OCI-LY3 (cell line): ENCODE data around the gene FARP1.

ENCODE experiments used
- H2AFZ ChIP-seq: fragments of 200-600, 300-600 bp; shearing (Covaris generic); 2 replicates; pipeline ENCODE4 v1.6.0; 2014; ENCODE audit warnings: antibody characterized with exemption, low read depth, low read length
- H3K27ac ChIP-seq: fragments of 200-600, 300-600 bp; sonication (generic); 2 replicates; pipeline ENCODE4 v1.5.1; 2014; ENCODE audit warnings: mild to moderate bottlenecking, low read length, moderate library complexity, mixed read lengths
- H3K27me3 ChIP-seq: fragments of 200-600, 300-600 bp; sonication (generic); 2 replicates; pipeline ENCODE4 v1.6.1; 2014; ENCODE audit warnings: low read depth, low read length, mixed read lengths
- H3K36me3 ChIP-seq: fragments of 200-600, 300-600 bp; sonication (generic); replicated peaks from 2 replicates; pipeline ENCODE3; 2014; ENCODE audit warnings: low read depth, low read length, mixed read lengths
- H3K4me1 ChIP-seq: fragments of 300-600, 200-600 bp; sonication (generic); 2 replicates; pipeline ENCODE4 v1.6.1; 2014; ENCODE audit warnings: low read length, mixed read lengths
- H3K4me2 ChIP-seq: fragments of 200-600, 300-600 bp; sonication (generic); 2 replicates; pipeline ENCODE4 v1.6.1; 2014; ENCODE audit warnings: low read length, mixed read lengths
- H3K4me3 ChIP-seq: fragments of 300-600, 200-600 bp; sonication (generic); 2 replicates; pipeline ENCODE4 v1.5.1; 2014; ENCODE audit warnings: antibody characterized with exemption, mild to moderate bottlenecking, low read length, moderate library complexity
- H3K79me2 ChIP-seq: fragments of 300-600, 200-600 bp; shearing (Covaris generic); 2 replicates; pipeline ENCODE4 v1.6.1; 2014; ENCODE audit warnings: mild to moderate bottlenecking, low read length, mixed read lengths
- H3K9ac ChIP-seq: fragments of 300-600, 200-600 bp; shearing (Covaris generic); 2 replicates; pipeline ENCODE4 v1.6.0; 2014; ENCODE audit warnings: mild to moderate bottlenecking, low read length, moderate library complexity
- H3K9me3 ChIP-seq: fragments of 200-600, 300-600 bp; shearing (Covaris generic); 2 replicates; pipeline ENCODE4 v1.6.1; 2014; ENCODE audit warnings: low read length, mixed read lengths; ENCODE audit not compliant: insufficient read depth
- H4K20me1 ChIP-seq: fragments of 200-600, 300-600 bp; sonication (generic); 2 replicates; pipeline ENCODE4 v1.6.1; 2016; ENCODE audit warnings: low read length, mixed read lengths; ENCODE audit not compliant: insufficient read depth
- CTCF ChIP-seq: fragments of 200-600, 300-600 bp; sonication (generic); IDR thresholded peaks from 2 replicates; pipeline ENCODE4 v1.5.1; 2014; ENCODE audit warnings: antibody characterized with exemption, low read length, low read depth
- EZH2phosphoT487 ChIP-seq: fragments of 200-600 bp; shearing (Covaris generic); IDR thresholded peaks from 2 replicates; pipeline ENCODE4 v1.6.1; 2018; ENCODE audit warnings: antibody characterized with exemption, mixed run types, low read depth

Gene FARP1

GRCh38 chr13:98286799-98287198 is 143.9 kb downstream of the FARP1 start:
- no peak for TF ChIP-seq CTCF
- no peak for TF ChIP-seq EZH2phosphoT487
- Histone ChIP-seq H3K4me1 (no peaks in the 10 kb centered on the region), H3K4me2 (no peak overlapping the region), H3K36me3 (no peaks in the 10 kb centered on the region), H4K20me1 (no peaks in the 10 kb centered on the region), H3K27ac (no peak overlapping the region), H3K27me3 (peaks cover 3% of the 10 kb centered on the region), H3K9me3 (no peaks in the 10 kb centered on the region), H3K9ac (no peak overlapping the region), H3K4me3 (no peak overlapping the region), H3K79me2 (no peaks in the 10 kb centered on the region), H2AFZ (no peak overlapping the region)

GRCh38 chr13:98288211-98288610 is 145.3 kb downstream of the FARP1 start:
- Histone ChIP-seq H3K27me3 (peaks cover 5% of the 10 kb centered on the region), H3K9me3 (no peaks in the 10 kb centered on the region), H4K20me1 (no peaks in the 10 kb centered on the region), H3K4me1 (no peaks in the 10 kb centered on the region), H3K9ac (no peak overlapping the region), H3K79me2 (no peaks in the 10 kb centered on the region), H3K4me2 (no peak overlapping the region), H2AFZ (no peak overlapping the region), H3K27ac (no peak overlapping the region), H3K4me3 (no peak overlapping the region), H3K36me3 (no peaks in the 10 kb centered on the region)
- TF ChIP-seq CTCF (no peak), EZH2phosphoT487 (no peak)

- no peaks in the 10 kb centered on the region for H3K9me3 ChIP-seq
- H3K36me3 ChIP-seq = no peaks in the 10 kb centered on the region
- no peaks in the 10 kb centered on the region for H3K79me2 ChIP-seq
- TF ChIP-seq EZH2phosphoT487 (no peak), CTCF (no peak)
- no peaks in the 10 kb centered on the region for H3K4me1 ChIP-seq
- H4K20me1 ChIP-seq = no peaks in the 10 kb centered on the region
- H2AFZ ChIP-seq = no peak overlapping the region
- no peak overlapping the region for H3K4me3 ChIP-seq
- no peak overlapping the region for H3K4me2 ChIP-seq
- H3K27ac ChIP-seq = no peak overlapping the region
- H3K27me3 ChIP-seq = peaks cover 10% of the 10 kb centered on the region
- no peak overlapping the region for H3K9ac ChIP-seq
Measured at GRCh38 chr13:98289339-98289945, 146.5 kb downstream of the FARP1 start.

GRCh38 chr13:98290261-98290660 is 147.4 kb downstream of the FARP1 start:
- H4K20me1 ChIP-seq = no peaks in the 10 kb centered on the region
- H3K4me3 ChIP-seq = no peak overlapping the region
- peaks cover 11% of the 10 kb centered on the region for H3K27me3 ChIP-seq
- no peak overlapping the region for H3K4me2 ChIP-seq
- no peaks in the 10 kb centered on the region for H3K9me3 ChIP-seq
- no peak overlapping the region for H3K27ac ChIP-seq
- H3K9ac ChIP-seq = no peak overlapping the region
- TF ChIP-seq CTCF = no peak
- no peak for TF ChIP-seq EZH2phosphoT487
- no peaks in the 10 kb centered on the region for H3K4me1 ChIP-seq
- no peaks in the 10 kb centered on the region for H3K79me2 ChIP-seq
- H3K36me3 ChIP-seq = no peaks in the 10 kb centered on the region
- H2AFZ ChIP-seq = no peak overlapping the region
